ENCODE data around the gene HDHD5.
A peak's percentile ranks its signal among the peaks of the same experiment; 100 is the strongest.

Gene HDHD5

DNA sequence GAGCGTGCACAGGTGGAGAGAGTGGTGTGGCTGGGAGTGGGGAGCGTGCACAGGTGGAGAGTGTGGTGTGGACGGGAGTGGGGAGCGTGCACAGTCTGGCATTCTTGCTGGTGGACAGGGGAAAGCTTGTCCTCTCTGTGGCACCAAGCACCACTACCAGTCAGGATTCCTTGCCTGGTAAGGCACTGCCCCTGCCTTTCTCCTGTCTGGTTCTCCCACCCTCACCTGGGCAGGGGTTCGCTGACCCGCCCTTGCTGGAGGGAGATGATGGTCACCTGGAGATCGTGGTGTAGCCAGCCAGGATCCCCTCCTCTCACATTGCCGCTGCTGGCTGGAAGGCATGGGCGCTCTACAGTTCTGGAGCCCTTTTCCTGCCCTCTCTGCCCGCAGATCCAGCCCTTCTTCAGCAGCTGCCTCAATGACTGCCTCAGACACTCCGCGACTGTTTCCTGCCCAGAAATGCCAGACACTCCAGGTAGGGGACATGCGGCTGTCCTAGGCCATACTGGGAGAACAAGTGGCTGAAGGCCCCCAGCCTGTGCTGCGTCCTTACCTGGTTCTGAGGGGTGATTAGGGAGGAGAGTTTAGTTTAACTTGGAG, 54.6 kb downstream of the HDHD5 start:
- in situ Hi-C loops (cut with MboI; ENCODE audit: low sequenced_read_pairs, unreplicated experiment), result no loop called here
- TF ChIP-seq CTCF (IDR thresholded peaks at IDR 0.05; ENCODE audit: borderline replicate concordance, control extremely low read depth, extremely low read depth, insufficient read depth, missing control alignments), result no peak
- peak; percentile 28 for DNase-seq (ENCODE audit: low spot score)

GRCh38 chr22:17103351-17103750, 55.7 kb downstream of the HDHD5 start:
- DNase-seq (ENCODE audit: low spot score), result peak; percentile 21
- no peak for TF ChIP-seq CTCF (IDR thresholded peaks at IDR 0.05; ENCODE audit: borderline replicate concordance, control extremely low read depth, extremely low read depth, insufficient read depth, missing control alignments)
- in situ Hi-C loops (cut with MboI; ENCODE audit: low sequenced_read_pairs, unreplicated experiment), result no loop called here

GRCh38 chr22:17102297-17102667, 56.8 kb downstream of the HDHD5 start:
- peak; percentile 18 for DNase-seq (ENCODE audit: low spot score)
- TF ChIP-seq CTCF (IDR thresholded peaks at IDR 0.05; ENCODE audit: borderline replicate concordance, control extremely low read depth, extremely low read depth, insufficient read depth, missing control alignments), result no peak
- in situ Hi-C loops (cut with MboI; ENCODE audit: low sequenced_read_pairs, unreplicated experiment), result no loop called here

GRCh38 chr22:17101475-17102296, 57.4 kb downstream of the HDHD5 start:
- TF ChIP-seq CTCF (IDR thresholded peaks at IDR 0.05; ENCODE audit: borderline replicate concordance, control extremely low read depth, extremely low read depth, insufficient read depth, missing control alignments), result no peak
- in situ Hi-C loops (cut with MboI; ENCODE audit: low sequenced_read_pairs, unreplicated experiment), result no loop called here
- peak; percentile 14 for DNase-seq (ENCODE audit: low spot score)

GRCh38 chr22:17100621-17101020, 58.5 kb downstream of the HDHD5 start:
- no peak for TF ChIP-seq CTCF (IDR thresholded peaks at IDR 0.05; ENCODE audit: borderline replicate concordance, control extremely low read depth, extremely low read depth, insufficient read depth, missing control alignments)
- DNase-seq (ENCODE audit: low spot score), result no peak
- in situ Hi-C loops (cut with MboI; ENCODE audit: low sequenced_read_pairs, unreplicated experiment), result no loop called here

DNA sequence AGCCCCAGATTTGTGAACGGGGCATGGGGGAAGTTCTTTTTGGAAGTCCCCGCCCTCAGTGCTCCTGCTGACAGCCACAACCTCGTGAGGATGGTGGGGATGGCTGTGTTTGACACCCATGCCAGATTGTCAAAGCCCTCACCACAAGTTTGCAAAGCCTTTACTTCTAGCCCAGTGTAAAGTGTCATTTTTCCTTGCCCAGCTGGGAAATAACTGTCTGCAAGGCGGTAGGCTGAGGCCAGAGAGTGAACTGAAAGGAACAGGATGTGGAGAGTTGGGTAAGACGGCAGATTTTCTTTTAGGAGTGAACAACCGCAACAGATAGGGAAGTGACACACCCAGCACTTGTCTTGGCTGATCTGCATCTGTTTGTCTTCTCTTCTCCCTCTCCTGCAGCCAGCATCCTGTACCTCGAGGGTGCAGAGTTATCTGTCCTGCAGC, 60.7 kb downstream of the HDHD5 start:
- TF ChIP-seq CTCF (IDR thresholded peaks at IDR 0.05; ENCODE audit: borderline replicate concordance, control extremely low read depth, extremely low read depth, insufficient read depth, missing control alignments), result no peak
- DNase-seq (ENCODE audit: low spot score), result peak; percentile 36
- in situ Hi-C loops (cut with MboI; ENCODE audit: low sequenced_read_pairs, unreplicated experiment), result no loop called here

All from GM13976 (cell line).